ENCODE results near the gene UBE2D1. TPM values are rescaled to one million over a fixed set of nuclear protein-coding genes. Genes with fewer than 3 reads are reported as not detected.
A peak's percentile ranks its signal among the peaks of the same experiment; 100 is the strongest.

The UBE2D1 gene
- total RNA-seq, 1 donor from 2014 or later, result 14.9 TPM

DNA sequence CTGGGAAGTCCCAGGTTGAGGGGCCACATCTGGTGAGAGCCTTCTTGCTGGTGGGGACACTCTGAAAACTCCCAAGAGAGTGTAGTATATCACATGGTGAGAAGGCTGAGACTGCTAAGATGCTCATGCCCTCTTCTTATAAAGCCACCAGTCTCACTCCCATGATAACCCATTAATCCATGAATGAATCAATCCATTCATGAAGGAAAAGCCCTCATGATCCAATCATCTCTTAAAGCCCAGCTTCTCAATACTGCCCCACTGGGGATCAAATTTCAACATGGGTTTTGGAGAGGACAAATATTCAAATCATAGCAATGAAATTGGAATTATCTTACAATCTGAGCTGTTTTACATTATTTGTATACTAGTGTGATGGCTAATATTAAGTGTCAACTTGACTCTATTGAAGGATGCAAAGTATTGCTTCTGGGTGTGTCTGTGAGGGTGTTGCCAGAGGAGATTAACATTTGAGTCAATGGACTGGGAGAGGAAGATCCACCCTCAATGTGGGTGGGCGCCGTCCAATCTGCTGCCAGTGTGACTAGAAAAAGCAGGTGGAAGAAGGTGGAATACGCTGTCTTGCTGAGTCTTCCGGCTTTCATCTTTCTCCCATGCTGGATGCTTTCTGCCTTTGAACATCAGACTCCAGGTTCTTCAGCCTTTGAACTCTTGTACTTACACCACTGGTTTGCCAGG is 14.3 kb upstream of the UBE2D1 start:
- intact Hi-C loops (cut with micrococcal nuclease), result no loop called here
- Mint-ChIP-seq H3K4me1 (ENCODE audit: low read depth) (peaks cover 7% of the 10 kb centered on the region), H3K4me3 (ENCODE audit: low read depth) (no peak overlapping the region), H3K9me3 (no peaks in the 10 kb centered on the region), H3K27ac (no peak overlapping the region), H3K27me3 (ENCODE audit: low read depth) (peaks cover 14% of the 10 kb centered on the region), H3K36me3 (ENCODE audit: low read depth) (no peaks in the 10 kb centered on the region)
- DNase-seq (ENCODE audit: low spot score), result no peak

DNA sequence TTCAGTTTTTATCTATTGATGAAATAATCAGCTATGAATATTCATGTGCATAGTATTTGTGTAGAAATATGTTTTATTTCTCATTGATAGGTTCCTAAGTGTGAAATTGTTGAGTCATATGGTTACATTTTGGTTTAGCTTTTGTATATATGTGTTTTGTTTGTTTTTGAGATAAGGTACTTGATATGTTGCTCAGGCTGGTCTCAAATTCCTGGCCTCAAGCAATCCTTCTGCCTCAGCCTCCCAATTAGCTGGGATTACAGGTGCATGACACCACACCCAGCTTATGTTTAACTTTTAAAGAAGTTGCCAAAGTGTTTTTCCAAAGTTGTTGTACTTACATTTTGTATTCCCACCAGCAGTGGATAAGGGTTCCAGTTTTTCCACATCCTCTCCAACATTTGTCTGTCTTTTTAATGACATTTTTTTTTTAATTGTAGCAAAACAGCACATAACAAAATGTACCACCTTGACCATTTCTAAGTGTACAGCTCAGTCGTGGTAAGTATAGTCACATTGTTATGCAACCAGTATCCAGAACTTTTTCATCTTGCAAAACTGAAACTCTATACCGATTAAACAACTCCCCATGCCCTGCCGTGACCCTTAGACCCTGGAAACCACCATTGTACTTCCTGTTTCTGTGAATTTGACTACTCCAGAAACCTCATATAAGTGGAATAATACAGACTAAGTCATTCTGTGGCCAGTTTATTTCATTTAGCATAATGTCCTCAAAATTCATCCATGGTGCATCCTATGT is 12.6 kb upstream of the UBE2D1 start:
- no peaks in the 10 kb centered on the region for H3K36me3 Mint-ChIP-seq (ENCODE audit: low read depth)
- H3K4me1 Mint-ChIP-seq (ENCODE audit: low read depth), result peaks cover 7% of the 10 kb centered on the region
- intact Hi-C loops (cut with micrococcal nuclease), result no loop called here
- peaks cover 14% of the 10 kb centered on the region for H3K27me3 Mint-ChIP-seq (ENCODE audit: low read depth)
- no peak overlapping the region for H3K4me3 Mint-ChIP-seq (ENCODE audit: low read depth)
- H3K9me3 Mint-ChIP-seq, result no peaks in the 10 kb centered on the region
- DNase-seq (ENCODE audit: low spot score), result no peak
- H3K27ac Mint-ChIP-seq, result no peak overlapping the region

- H3K27ac Mint-ChIP-seq, result no peak overlapping the region
- H3K9me3 Mint-ChIP-seq, result no peaks in the 10 kb centered on the region
- H3K27me3 Mint-ChIP-seq (ENCODE audit: low read depth), result peaks cover 14% of the 10 kb centered on the region
- intact Hi-C loops (cut with micrococcal nuclease), result no loop called here
- no peak for DNase-seq (ENCODE audit: low spot score)
- H3K4me3 Mint-ChIP-seq (ENCODE audit: low read depth), result no peak overlapping the region
- H3K36me3 Mint-ChIP-seq (ENCODE audit: low read depth), result no peaks in the 10 kb centered on the region
- peaks cover 7% of the 10 kb centered on the region for H3K4me1 Mint-ChIP-seq (ENCODE audit: low read depth)
Observed at GRCh38 chr10:58322835-58323209, 12.0 kb upstream of the UBE2D1 start.

DNA sequence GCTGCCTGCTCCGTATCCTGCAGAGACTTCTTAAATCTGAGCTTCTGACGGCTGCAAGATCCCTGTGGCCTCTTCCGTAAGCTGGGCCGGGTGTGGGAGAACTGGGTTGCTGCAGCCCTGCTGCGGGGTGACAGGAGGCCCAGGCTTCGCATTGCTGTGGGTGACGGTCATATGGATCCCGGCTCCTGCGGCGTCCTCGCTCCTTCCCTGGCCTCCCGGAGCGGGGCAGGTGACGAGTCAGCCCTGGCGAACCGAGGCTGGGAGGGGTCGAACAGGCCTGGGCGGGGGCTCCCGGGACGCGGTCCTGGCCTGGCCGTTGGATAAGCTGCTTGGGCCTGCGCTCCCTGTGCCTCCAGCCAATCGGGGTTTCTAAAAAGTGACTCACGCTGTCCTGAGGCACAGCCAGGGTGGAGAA is 7.8 kb upstream of the UBE2D1 start:
- Mint-ChIP-seq H3K4me3 (ENCODE audit: low read depth) (no peak overlapping the region), H3K4me1 (ENCODE audit: low read depth) (peaks cover 7% of the 10 kb centered on the region), H3K36me3 (ENCODE audit: low read depth) (no peaks in the 10 kb centered on the region), H3K27me3 (ENCODE audit: low read depth) (peaks cover 16% of the 10 kb centered on the region), H3K9me3 (no peaks in the 10 kb centered on the region), H3K27ac (no peak overlapping the region)
- intact Hi-C loops (cut with micrococcal nuclease), result no loop called here
- DNase-seq (ENCODE audit: low spot score), result no peak

- DNase-seq (ENCODE audit: low spot score), result no peak
- Mint-ChIP-seq H3K4me3 (ENCODE audit: low read depth) (no peak overlapping the region), H3K36me3 (ENCODE audit: low read depth) (no peaks in the 10 kb centered on the region), H3K4me1 (ENCODE audit: low read depth) (no peaks in the 10 kb centered on the region), H3K27ac (no peak overlapping the region), H3K27me3 (ENCODE audit: low read depth) (peaks cover 21% of the 10 kb centered on the region), H3K9me3 (no peaks in the 10 kb centered on the region)
- intact Hi-C loops (cut with micrococcal nuclease), result no loop called here
Observed at GRCh38 chr10:58328233-58328632, 6.6 kb upstream of the UBE2D1 start.

- H3K4me1 Mint-ChIP-seq (ENCODE audit: low read depth), result peaks cover 6% of the 10 kb centered on the region
- H3K36me3 Mint-ChIP-seq (ENCODE audit: low read depth), result no peaks in the 10 kb centered on the region
- no peak overlapping the region for H3K27ac Mint-ChIP-seq
- no peak overlapping the region for H3K4me3 Mint-ChIP-seq (ENCODE audit: low read depth)
- H3K27me3 Mint-ChIP-seq (ENCODE audit: low read depth), result peaks cover 21% of the 10 kb centered on the region
- DNase-seq (ENCODE audit: low spot score), result no peak
- no peaks in the 10 kb centered on the region for H3K9me3 Mint-ChIP-seq
- intact Hi-C loops (cut with micrococcal nuclease), result no loop called here
Observed at GRCh38 chr10:58330431-58330830, 4.4 kb upstream of the UBE2D1 start.

DNA sequence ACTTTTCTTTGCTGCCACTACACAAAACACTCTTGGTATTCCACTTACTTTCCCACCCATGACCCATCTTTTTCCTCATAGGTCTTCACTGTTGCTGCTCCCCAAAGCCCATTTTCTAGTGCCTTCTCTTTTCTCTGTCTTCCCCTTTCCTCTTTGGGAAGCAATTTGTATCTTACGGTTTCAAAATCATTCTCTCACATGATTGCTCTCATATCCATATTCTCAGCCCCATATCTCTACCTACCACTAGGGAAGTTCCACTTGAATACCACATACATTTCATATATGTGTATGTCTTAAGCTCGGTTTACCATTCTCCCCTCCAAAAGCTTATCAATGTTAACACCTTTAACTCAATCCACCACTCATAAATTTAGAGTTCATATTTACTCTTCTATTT is 3.2 kb upstream of the UBE2D1 start:
- H3K36me3 Mint-ChIP-seq (ENCODE audit: low read depth), result peaks cover 9% of the 10 kb centered on the region
- H3K27me3 Mint-ChIP-seq (ENCODE audit: low read depth), result peaks cover 21% of the 10 kb centered on the region
- H3K9me3 Mint-ChIP-seq, result no peaks in the 10 kb centered on the region
- H3K4me1 Mint-ChIP-seq (ENCODE audit: low read depth), result peaks cover 16% of the 10 kb centered on the region
- intact Hi-C loops (cut with micrococcal nuclease), result no loop called here
- no peak overlapping the region for H3K27ac Mint-ChIP-seq
- no peak overlapping the region for H3K4me3 Mint-ChIP-seq (ENCODE audit: low read depth)
- DNase-seq (ENCODE audit: low spot score), result no peak

- H3K4me1 Mint-ChIP-seq (ENCODE audit: low read depth), result peaks cover 23% of the 10 kb centered on the region
- H3K9me3 Mint-ChIP-seq, result no peaks in the 10 kb centered on the region
- peak overlapping the region; percentile 81 for H3K27ac Mint-ChIP-seq
- intact Hi-C loops (cut with micrococcal nuclease), result loop anchor here (1.0 to 2.0 kb wide), 3 partner anchors 50 to 67 kb away; partner anchors contain the start of genes CISD1 and TFAM
- peak overlapping the region; percentile 99 for H3K4me3 Mint-ChIP-seq (ENCODE audit: low read depth)
- peak; percentile 10 for DNase-seq (ENCODE audit: low spot score)
- peaks cover 17% of the 10 kb centered on the region for H3K36me3 Mint-ChIP-seq (ENCODE audit: low read depth)
- peaks cover 14% of the 10 kb centered on the region for H3K27me3 Mint-ChIP-seq (ENCODE audit: low read depth)
Observed at GRCh38 chr10:58335306-58336005, 650 bp downstream of the UBE2D1 start.

GRCh38 chr10:58336242-58336641 is 1.4 kb downstream of the UBE2D1 start:
- Mint-ChIP-seq H3K27ac (no peak overlapping the region), H3K27me3 (ENCODE audit: low read depth) (peaks cover 11% of the 10 kb centered on the region)
- intact Hi-C loops (cut with micrococcal nuclease), result no loop called here

DNA sequence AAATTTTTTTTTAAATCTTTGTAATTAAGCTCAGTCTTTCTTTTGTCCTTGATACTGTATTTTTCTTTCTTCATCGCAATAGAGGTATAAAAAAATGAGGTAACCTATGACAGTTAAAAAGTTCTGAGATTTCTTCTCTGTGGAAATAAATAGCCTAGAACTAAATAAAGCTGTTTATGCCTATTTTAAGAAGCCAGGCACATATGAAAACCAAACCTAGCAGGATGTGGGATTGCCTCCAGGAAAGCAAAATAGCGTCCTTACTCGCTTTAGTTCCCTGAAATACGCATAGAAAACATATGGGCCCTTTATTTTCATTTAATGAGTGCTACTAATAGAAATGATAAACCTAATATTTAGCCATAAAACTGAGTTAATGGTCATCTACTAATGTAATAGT is 6.6 kb downstream of the UBE2D1 start:
- no peaks in the 10 kb centered on the region for H3K27me3 Mint-ChIP-seq (ENCODE audit: low read depth)
- no peak overlapping the region for H3K27ac Mint-ChIP-seq
- peaks cover 23% of the 10 kb centered on the region for H3K4me1 Mint-ChIP-seq (ENCODE audit: low read depth)
- intact Hi-C loops (cut with micrococcal nuclease), result no loop called here
- H3K9me3 Mint-ChIP-seq, result no peaks in the 10 kb centered on the region
- DNase-seq (ENCODE audit: low spot score), result no peak
- no peak overlapping the region for H3K4me3 Mint-ChIP-seq (ENCODE audit: low read depth)
- peaks cover 10% of the 10 kb centered on the region for H3K36me3 Mint-ChIP-seq (ENCODE audit: low read depth)

More at GRCh38 chr10:58336242-58336641, 1.4 kb downstream of the UBE2D1 start:
- H3K4me3 Mint-ChIP-seq (ENCODE audit: low read depth), result peak overlapping the region; percentile 99
- DNase-seq (ENCODE audit: low spot score), result no peak
- H3K9me3 Mint-ChIP-seq, result no peaks in the 10 kb centered on the region
- peaks cover 17% of the 10 kb centered on the region for H3K36me3 Mint-ChIP-seq (ENCODE audit: low read depth)
- peaks cover 30% of the 10 kb centered on the region for H3K4me1 Mint-ChIP-seq (ENCODE audit: low read depth)

GRCh38 chr10:58341947-58342346 is 7.1 kb downstream of the UBE2D1 start:
- peaks cover 19% of the 10 kb centered on the region for H3K4me1 Mint-ChIP-seq (ENCODE audit: low read depth)
- DNase-seq (ENCODE audit: low spot score), result no peak

DNA sequence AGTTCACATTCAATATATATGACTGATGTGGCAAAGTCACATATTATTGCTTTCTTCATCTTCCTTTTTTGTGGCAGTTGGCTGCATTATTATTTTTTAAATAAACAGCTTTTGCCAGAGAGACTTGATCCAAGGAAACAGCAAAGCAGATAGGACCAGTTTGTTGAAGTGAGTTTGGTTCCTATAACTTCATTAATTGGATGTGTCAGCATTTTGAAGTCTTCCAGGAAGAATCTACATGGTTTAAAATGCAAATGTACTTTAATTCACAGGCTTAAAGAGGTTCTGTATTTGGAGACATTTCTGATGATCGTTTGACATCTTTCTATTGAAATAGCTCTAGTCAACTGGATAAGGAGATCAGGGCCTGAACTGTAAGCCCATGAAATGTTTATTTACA is 13.2 kb downstream of the UBE2D1 start:
- Mint-ChIP-seq H3K9me3 (no peaks in the 10 kb centered on the region), H3K27ac (no peak overlapping the region), H3K4me1 (ENCODE audit: low read depth) (peaks cover 4% of the 10 kb centered on the region), H3K36me3 (ENCODE audit: low read depth) (peaks cover 4% of the 10 kb centered on the region), H3K27me3 (ENCODE audit: low read depth) (no peaks in the 10 kb centered on the region), H3K4me3 (ENCODE audit: low read depth) (no peak overlapping the region)
- no peak for DNase-seq (ENCODE audit: low spot score)
- intact Hi-C loops (cut with micrococcal nuclease), result no loop called here

More at GRCh38 chr10:58341947-58342346, 7.1 kb downstream of the UBE2D1 start:
- peaks cover 12% of the 10 kb centered on the region for H3K36me3 Mint-ChIP-seq (ENCODE audit: low read depth)
- no peak overlapping the region for H3K4me3 Mint-ChIP-seq (ENCODE audit: low read depth)
- no peak overlapping the region for H3K27ac Mint-ChIP-seq
- H3K9me3 Mint-ChIP-seq, result no peaks in the 10 kb centered on the region
- H3K27me3 Mint-ChIP-seq (ENCODE audit: low read depth), result no peaks in the 10 kb centered on the region
- intact Hi-C loops (cut with micrococcal nuclease), result no loop called here

- Mint-ChIP-seq H3K36me3 (ENCODE audit: low read depth) (peaks cover 4% of the 10 kb centered on the region), H3K27ac (no peak overlapping the region), H3K9me3 (no peaks in the 10 kb centered on the region), H3K4me1 (ENCODE audit: low read depth) (peaks cover 4% of the 10 kb centered on the region), H3K27me3 (ENCODE audit: low read depth) (no peaks in the 10 kb centered on the region), H3K4me3 (ENCODE audit: low read depth) (no peak overlapping the region)
- DNase-seq (ENCODE audit: low spot score), result no peak
- intact Hi-C loops (cut with micrococcal nuclease), result no loop called here
Observed at GRCh38 chr10:58348571-58349033, 13.8 kb downstream of the UBE2D1 start.

All from activated T-helper 2 cell treated with anti-CD3 and anti-CD28 coated beads, Interferon-gamma antibody, Interleukin-2, Interleukin-4, amounts not matched to agents 10 μg/mL and 5 μg/mL and 100 μg/mL, durations not matched to agents 14 hours and 24 hours and 36 hours (primary cell).